HG02571 (cell line): ENCODE measurements around the gene TNIP2.
A peak's percentile ranks its signal among the peaks of the same experiment; 100 is the strongest.
"Not testable (repeated sequence)": the region's sequence is repeated elsewhere in the genome, so short reads cannot be mapped to it uniquely, and the experiment has no call there.

Source experiments
- ATAC-seq: cut with Tn5 transposase; IDR thresholded peaks from one replicate; pipeline ENCODE4 v1.9.1; 2021; ENCODE audit warnings: mild to moderate bottlenecking, moderate library complexity; ENCODE audit not compliant: unreplicated experiment

TNIP2 gene

GRCh38 chr4:2794486-2795299 lies 38.6 kb upstream of the TNIP2 start:
- no peak for ATAC-seq

- ATAC-seq: no peak
Observed at GRCh38 chr4:2793586-2794485, 37.7 kb upstream of the TNIP2 start.

GRCh38 chr4:2792711-2793585 lies 36.8 kb upstream of the TNIP2 start, which contains the start of gene SH3BP2:
TSS of gene SH3BP2 (plus strand) at chr4:2793085. CDS start at chr4:2820618, 27,533 bp downstream.
- ATAC-seq: no peak

GRCh38 chr4:2792396-2792710 lies 36.2 kb upstream of the TNIP2 start:
- no peak for ATAC-seq

- no peak for ATAC-seq
Observed at GRCh38 chr4:2791518-2792395, 35.6 kb upstream of the TNIP2 start.

GRCh38 chr4:2790583-2791517 lies 34.7 kb upstream of the TNIP2 start:
- ATAC-seq: no peak

- ATAC-seq: no peak
Observed at GRCh38 chr4:2789793-2790582, 33.9 kb upstream of the TNIP2 start.

- no peak for ATAC-seq
Observed at GRCh38 chr4:2789351-2789750, 33.2 kb upstream of the TNIP2 start.

- no peak for ATAC-seq
Observed at GRCh38 chr4:2788532-2789103, 32.5 kb upstream of the TNIP2 start.

GRCh38 chr4:2788101-2788500 lies 32.0 kb upstream of the TNIP2 start:
- ATAC-seq: no peak

- ATAC-seq: peak; percentile 55
Observed at GRCh38 chr4:2787230-2788100, 31.3 kb upstream of the TNIP2 start.

GRCh38 chr4:2786794-2787229 lies 30.7 kb upstream of the TNIP2 start:
- ATAC-seq: no peak

- ATAC-seq: no peak
Observed at GRCh38 chr4:2786152-2786671, 30.1 kb upstream of the TNIP2 start.

- no peak for ATAC-seq
Observed at GRCh38 chr4:2785613-2786012, 29.5 kb upstream of the TNIP2 start.

GRCh38 chr4:2783790-2784189 lies 27.7 kb upstream of the TNIP2 start:
- no peak for ATAC-seq

- no peak for ATAC-seq
Observed at GRCh38 chr4:2781911-2782310, 25.8 kb upstream of the TNIP2 start.

GRCh38 chr4:2780643-2781042 lies 24.5 kb upstream of the TNIP2 start:
- ATAC-seq: not testable (repeated sequence)
